ENCODE data around the gene INPP1. TPM values are rescaled to one million over a fixed set of nuclear protein-coding genes. Genes with fewer than 3 reads are reported as not detected.

The INPP1 gene
- total and polyA plus RNA-seq, 2 donors = 21.5 to 22.3 TPM

DNA sequence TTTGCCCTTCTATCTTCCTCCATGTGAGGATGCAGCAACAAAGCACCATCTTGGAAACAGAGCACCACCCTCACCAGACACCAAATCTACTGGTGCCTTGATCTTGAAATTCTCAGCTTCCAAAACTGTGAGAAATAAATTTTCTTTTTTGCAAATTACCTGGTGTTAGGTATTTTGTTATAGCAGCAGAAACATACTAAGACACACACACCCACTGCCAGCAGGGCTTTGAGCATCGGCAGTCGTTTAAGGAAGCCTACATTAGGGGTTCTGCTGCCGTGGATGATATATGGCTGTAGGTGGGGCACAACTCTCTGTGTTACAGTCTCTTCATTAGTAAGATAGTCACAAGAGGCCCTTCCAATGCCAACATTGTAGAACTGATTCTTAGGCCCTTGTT, 44.0 kb downstream of the INPP1 start:
- H3K36me3 ChIP-seq (ENCODE audit: insufficient read depth) = no peaks in the 10 kb centered on the region
- WGBS = 87% methylated on average over 3 of the region's 3 CpGs
- no peak for DNase-seq (ENCODE audit: extremely low spot score)

DNA sequence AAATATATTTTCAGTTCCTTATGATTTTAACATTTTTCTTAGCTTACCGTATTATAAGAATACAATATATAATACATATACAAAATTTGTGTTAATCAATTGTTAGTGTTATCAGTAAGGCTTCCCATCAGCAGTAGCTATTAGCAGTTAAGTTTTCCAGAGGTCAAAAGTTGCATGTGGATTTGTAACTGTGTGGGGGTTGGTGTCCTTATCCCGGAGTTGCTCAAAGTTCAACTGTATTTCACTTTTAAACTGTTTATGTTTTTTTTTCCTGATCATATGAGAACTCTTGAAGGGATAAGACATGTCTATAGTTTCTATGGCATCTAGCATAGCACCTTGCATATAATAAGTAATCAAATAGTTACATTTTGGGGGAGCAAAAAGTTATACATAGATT, 52.9 kb downstream of the INPP1 start:
- H3K36me3 ChIP-seq (ENCODE audit: insufficient read depth) = no peaks in the 10 kb centered on the region
- no peaks in the 10 kb centered on the region for H3K4me1 ChIP-seq (ENCODE audit: insufficient read depth)
- 72% methylated on average over 2 of the region's 2 CpGs for WGBS
- no peak overlapping the region for H3K4me3 ChIP-seq (ENCODE audit: low read depth, low read length)
- DNase-seq (ENCODE audit: extremely low spot score) = no peak
- no peak overlapping the region for H3K27ac ChIP-seq (ENCODE audit: low read depth)

More for the DNA sequence above, 44.0 kb downstream of the INPP1 start:
- no peak overlapping the region for H3K27ac ChIP-seq (ENCODE audit: low read depth)
- no peaks in the 10 kb centered on the region for H3K4me1 ChIP-seq (ENCODE audit: insufficient read depth)
- no peak overlapping the region for H3K4me3 ChIP-seq (ENCODE audit: low read depth, low read length)

DNA sequence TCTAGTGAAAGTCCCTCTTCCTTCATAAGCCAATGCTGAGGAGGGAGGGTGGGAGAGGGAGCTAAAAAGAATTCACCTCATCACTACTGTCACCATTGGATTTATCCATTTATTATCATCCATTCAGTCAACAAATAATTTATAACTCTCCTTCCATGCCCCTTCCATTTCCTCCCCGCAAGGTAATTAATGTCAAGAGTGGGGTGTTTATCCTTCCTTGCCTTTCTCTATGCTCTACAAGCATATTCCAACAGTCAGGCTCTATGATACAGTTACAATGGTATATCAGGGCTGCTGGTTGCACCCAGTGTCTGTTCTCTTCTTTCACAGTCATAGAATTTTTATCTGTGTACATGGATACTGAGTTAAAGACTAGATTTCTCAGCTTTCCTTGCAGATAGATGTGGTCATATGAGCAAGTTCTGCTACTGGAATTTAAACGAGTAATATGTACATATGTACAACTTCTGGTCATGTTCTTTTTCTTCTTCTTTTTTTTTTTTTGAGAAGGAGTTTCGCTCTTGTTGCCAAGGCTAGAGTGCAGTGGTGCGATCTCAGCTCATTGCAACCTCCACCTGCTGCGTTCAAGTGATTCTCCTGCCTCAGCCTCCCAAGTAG, 59.7 kb downstream of the INPP1 start:
- no peak for DNase-seq (ENCODE audit: extremely low spot score)
- Histone ChIP-seq H3K36me3 (ENCODE audit: insufficient read depth) (no peaks in the 10 kb centered on the region), H3K4me1 (ENCODE audit: insufficient read depth) (no peaks in the 10 kb centered on the region), H3K27ac (ENCODE audit: low read depth) (no peak overlapping the region), H3K4me3 (ENCODE audit: low read depth, low read length) (no peak overlapping the region)
- 63% methylated on average over 5 of the region's 5 CpGs for WGBS

DNA sequence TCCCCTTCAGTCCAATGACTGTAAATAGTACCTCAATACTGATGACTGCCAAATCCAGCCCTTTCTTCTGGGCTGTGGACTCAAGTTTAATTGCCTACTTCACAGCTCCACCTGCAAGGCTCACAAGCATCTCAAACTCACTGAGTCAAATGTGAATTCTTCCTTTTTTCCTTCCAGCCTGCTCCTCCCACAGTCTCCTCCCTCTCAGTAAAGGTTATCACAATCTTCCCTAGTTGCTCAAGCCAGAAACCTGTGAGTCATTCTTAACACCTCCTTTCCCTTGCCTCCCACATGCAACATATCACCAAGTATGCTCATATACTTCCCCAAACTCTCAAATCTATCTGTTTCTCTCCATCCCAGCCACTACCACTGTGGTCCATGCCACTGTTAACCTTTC, 61.1 kb downstream of the INPP1 start:
- no peaks in the 10 kb centered on the region for H3K4me1 ChIP-seq (ENCODE audit: insufficient read depth)
- H3K27ac ChIP-seq (ENCODE audit: low read depth) = no peak overlapping the region
- no peak for DNase-seq (ENCODE audit: extremely low spot score)
- no peaks in the 10 kb centered on the region for H3K36me3 ChIP-seq (ENCODE audit: insufficient read depth)
- no peak overlapping the region for H3K4me3 ChIP-seq (ENCODE audit: low read depth, low read length)

DNA sequence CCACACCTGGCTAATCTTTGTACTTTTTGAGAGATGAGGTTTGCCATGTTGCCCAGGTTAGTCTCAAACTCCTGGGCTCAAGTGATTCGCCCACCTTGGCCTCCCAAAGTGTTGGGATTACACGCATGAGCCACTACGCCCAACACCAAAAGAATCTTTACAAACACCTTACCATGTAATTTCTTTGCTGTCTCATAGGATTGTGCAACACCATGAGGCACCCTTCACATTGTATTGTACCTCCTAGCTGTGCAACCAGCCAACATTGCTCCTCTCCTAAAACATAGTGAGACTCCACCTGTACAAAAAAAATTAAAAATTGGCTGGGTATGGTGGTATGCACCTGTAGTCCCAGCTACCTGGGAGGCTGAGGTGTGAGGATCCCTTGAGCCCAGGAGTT, 61.7 kb downstream of the INPP1 start:
- no peak overlapping the region for H3K4me3 ChIP-seq (ENCODE audit: low read depth, low read length)
- no peaks in the 10 kb centered on the region for H3K36me3 ChIP-seq (ENCODE audit: insufficient read depth)
- no peaks in the 10 kb centered on the region for H3K4me1 ChIP-seq (ENCODE audit: insufficient read depth)
- H3K27ac ChIP-seq (ENCODE audit: low read depth) = no peak overlapping the region
- no peak for DNase-seq (ENCODE audit: extremely low spot score)
- 93% methylated on average over 3 of the region's 3 CpGs for WGBS

DNA sequence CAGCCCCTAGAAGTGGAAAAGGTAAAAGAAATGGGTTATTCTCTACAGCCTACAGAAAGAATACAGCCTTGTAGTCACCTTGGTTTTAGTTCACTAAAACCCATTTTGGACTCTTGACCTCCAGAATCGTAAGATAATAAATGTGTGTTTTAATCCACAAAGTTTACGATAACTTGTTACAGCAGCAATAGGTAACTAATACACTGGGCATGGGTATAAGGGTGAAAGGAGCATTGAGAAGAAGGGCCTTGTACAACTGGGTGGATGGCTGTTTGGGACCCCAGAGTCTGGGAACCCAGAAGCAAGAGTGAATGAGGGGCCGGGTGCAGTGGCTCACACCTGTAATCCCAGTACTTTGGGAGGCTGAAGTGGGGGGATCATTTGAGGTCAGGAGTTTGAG, 62.6 kb downstream of the INPP1 start:
- Histone ChIP-seq H3K27ac (ENCODE audit: low read depth) (no peak overlapping the region), H3K4me1 (ENCODE audit: insufficient read depth) (no peaks in the 10 kb centered on the region), H3K4me3 (ENCODE audit: low read depth, low read length) (no peak overlapping the region), H3K36me3 (ENCODE audit: insufficient read depth) (no peaks in the 10 kb centered on the region)
- DNase-seq (ENCODE audit: extremely low spot score) = no peak
- 97% methylated on average over 3 of the region's 3 CpGs for WGBS

DNA sequence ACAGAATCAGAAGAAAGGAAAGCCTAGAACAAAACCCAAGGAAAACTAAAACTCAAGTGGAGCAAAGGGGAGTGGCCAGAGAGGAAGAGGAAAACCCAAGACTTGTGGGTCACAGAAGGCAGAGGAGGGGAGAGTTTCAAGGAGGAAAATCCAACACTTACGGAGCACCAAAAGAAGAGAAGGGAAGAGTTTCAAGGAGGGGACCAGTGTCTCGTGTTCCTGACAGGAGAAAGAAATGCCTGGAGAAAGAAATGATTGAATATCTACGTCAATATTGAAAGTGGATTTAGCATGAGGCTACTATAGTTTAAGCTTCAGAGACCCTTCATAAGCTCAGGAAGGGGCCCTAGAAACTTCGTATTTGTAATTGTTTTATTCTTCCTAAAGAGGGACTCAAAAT, 63.4 kb downstream of the INPP1 start:
- DNase-seq (ENCODE audit: extremely low spot score) = no peak
- Histone ChIP-seq H3K4me1 (ENCODE audit: insufficient read depth) (no peaks in the 10 kb centered on the region), H3K36me3 (ENCODE audit: insufficient read depth) (no peaks in the 10 kb centered on the region), H3K27ac (ENCODE audit: low read depth) (no peak overlapping the region), H3K4me3 (ENCODE audit: low read depth, low read length) (no peak overlapping the region)
- 94% methylated on average over 4 of the region's 4 CpGs for WGBS

DNA sequence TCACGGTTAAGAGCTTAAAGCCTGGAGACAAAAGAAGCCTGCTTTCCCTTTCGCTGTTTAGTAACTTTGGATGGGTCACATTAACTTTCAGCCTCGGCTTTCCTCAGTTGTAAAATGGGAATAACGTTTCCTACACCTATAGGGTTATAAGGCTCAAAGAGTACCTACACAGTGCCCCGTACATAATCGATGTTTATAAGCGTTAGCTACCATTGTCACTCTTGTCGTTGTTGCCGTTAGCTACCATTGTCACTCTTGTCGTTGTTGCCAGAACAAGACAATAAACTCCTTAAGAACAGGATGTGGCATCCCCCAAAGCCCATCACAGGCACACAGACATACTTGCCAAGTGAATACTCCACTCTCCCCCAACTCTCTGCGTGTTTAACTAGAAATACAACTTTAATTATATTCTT, 63.9 kb downstream of the INPP1 start:
- Histone ChIP-seq H3K27ac (ENCODE audit: low read depth) (no peak overlapping the region), H3K4me3 (ENCODE audit: low read depth, low read length) (no peak overlapping the region), H3K36me3 (ENCODE audit: insufficient read depth) (no peaks in the 10 kb centered on the region), H3K4me1 (ENCODE audit: insufficient read depth) (no peaks in the 10 kb centered on the region)
- 55% methylated on average over 11 of the region's 11 CpGs for WGBS
- no peak for DNase-seq (ENCODE audit: extremely low spot score)

DNA sequence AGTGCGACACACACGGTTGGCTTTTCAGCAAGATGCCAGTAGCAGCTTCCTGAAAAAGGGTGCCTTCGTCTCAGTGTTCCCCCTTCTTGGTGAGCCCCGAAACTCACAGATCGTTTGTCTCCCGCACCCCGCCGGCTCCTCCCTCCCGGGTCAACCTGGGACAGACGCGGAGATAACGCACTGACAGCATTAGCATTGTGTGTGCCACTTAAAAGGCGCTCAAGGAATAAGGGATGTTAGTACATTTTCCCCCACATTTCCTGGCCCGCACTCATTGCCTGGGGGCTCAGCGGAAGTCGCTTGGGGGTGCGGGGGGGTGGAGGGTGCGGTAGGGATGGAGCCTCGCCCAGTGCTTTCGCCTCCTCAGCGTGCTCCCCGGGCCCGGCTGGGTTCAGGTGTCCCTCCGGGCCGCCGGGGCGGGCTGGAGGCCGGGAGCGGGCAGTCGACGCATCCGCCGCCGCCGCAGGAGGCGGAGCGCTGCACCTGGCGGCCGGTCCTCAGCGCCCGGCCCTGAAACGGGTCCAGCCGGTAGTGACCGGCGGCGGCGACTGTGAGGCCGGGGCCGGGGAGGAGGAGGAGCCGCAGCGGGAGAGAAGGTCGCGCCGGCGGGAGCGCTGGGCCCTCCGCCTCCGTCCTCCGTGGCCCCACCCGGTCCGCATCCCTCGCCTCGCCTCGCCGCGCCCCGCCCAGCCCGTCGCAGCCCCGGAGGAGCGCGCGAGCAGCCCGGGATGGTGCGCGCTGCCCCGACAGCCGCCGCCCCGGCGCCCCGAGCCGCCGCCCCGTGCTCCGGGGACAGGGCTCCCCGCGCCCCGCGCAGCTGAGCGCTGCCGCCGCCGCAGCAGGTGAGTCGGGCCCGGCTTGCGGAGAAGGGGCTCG, 64.5 kb downstream of the INPP1 start, which contains the start of gene MFSD6:
Gene MFSD6, plus strand, starts transcription at position 694 of the 876 bp plus-strand sequence. CDS start 27,675 bp downstream, outside the sequence.
- 3% methylated on average over 97 of the region's 98 CpGs for WGBS
- no peak for DNase-seq (ENCODE audit: extremely low spot score)
- H3K4me1 ChIP-seq (ENCODE audit: insufficient read depth) = no peaks in the 10 kb centered on the region
- H3K27ac ChIP-seq (ENCODE audit: low read depth) = peak within 1 kb of the TSS; percentile 81
- H3K4me3 ChIP-seq (ENCODE audit: low read depth, low read length) = peak within 1 kb of the TSS; percentile 87
- H3K36me3 ChIP-seq (ENCODE audit: insufficient read depth) = no peaks in the 10 kb centered on the region

DNA sequence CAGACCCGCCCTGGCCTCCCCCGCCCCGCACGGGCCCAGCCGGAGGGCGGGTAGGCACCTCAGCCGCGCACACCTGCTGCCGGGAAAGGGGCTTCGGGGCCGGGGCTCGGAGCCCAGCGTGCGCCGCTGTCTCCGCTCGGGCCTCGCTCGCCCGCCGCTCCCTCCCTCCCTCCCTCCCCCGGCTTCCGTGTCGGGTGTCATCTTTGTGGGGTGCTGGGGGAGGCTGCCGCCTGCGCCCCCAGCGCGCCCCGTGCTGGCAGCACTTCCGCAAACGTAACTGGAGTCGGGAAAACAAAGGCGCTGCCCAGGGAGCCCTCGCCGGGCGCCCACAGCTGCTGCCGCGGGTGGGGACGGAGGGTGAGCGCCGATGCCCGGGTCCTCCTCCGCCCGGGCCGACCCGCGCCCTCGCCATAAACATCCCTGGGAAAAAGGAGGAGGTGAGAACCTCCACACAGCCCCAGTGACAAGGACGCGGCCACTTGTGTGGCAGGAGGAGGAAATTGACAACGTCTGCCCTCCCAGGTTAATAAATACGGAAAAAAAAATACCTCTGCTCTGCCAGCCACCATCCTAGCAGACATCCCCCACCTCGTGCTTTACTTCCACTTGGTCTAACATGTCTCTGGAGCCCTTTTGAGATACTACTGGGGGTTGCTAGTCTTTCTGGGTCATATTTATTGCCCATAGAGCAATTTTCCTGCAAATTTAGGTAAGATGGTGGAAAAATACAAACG, 65.3 kb downstream of the INPP1 start:
- no peaks in the 10 kb centered on the region for H3K4me1 ChIP-seq (ENCODE audit: insufficient read depth)
- H3K36me3 ChIP-seq (ENCODE audit: insufficient read depth) = no peaks in the 10 kb centered on the region
- no peak for DNase-seq (ENCODE audit: extremely low spot score)
- peak overlapping the region; percentile 81 for H3K27ac ChIP-seq (ENCODE audit: low read depth)
- peak overlapping the region; percentile 87 for H3K4me3 ChIP-seq (ENCODE audit: low read depth, low read length)
- WGBS = 2% methylated on average over 54 of the region's 54 CpGs

DNA sequence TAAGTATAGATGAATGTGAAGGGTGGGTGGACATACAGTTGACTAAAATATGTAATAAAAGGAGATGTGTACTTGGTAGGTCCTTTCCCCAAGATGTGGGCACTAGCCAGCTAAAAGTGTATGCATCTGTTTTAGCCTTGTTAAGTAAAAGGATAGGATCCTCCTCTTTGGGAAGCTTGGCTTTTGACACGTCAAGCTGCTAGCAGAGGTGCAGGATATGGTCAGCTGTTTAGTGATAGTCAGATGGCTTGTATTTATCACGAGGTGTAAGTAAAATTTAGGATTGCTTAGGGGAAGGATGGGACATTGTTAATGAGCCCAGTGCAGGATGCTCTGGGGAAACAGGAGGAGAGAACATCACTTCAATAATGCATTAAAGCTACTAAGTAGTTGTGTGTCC, 66.2 kb downstream of the INPP1 start:
- DNase-seq (ENCODE audit: extremely low spot score) = no peak
- Histone ChIP-seq H3K4me1 (ENCODE audit: insufficient read depth) (no peaks in the 10 kb centered on the region), H3K27ac (ENCODE audit: low read depth) (no peak overlapping the region), H3K4me3 (ENCODE audit: low read depth, low read length) (no peak overlapping the region), H3K36me3 (ENCODE audit: insufficient read depth) (no peaks in the 10 kb centered on the region)
- 70% methylated on average over 2 of the region's 2 CpGs for whole genome bisulfite sequencing

DNA sequence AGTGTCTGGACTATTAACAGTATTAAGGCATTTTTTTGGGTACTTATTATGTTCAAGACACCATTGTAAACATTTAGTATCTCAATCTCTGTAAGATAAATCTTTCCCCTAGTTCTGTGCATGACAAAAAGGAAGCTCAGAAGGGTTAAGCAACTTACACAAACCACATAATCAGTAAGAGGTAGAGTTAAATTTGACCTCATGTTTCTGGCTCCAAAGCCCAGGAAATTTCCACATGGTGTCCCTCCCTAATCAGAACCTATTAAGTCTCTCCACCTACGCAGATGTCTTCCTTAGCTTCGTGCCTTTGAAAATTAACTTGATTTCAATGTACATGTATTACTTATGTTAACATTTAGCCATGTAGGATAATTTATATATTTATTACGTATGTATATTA, 66.8 kb downstream of the INPP1 start:
- DNase-seq (ENCODE audit: extremely low spot score) = no peak
- 85% methylated on average over 3 of the region's 3 CpGs for WGBS
- no peaks in the 10 kb centered on the region for H3K36me3 ChIP-seq (ENCODE audit: insufficient read depth)
- no peak overlapping the region for H3K4me3 ChIP-seq (ENCODE audit: low read depth, low read length)
- no peaks in the 10 kb centered on the region for H3K4me1 ChIP-seq (ENCODE audit: insufficient read depth)
- no peak overlapping the region for H3K27ac ChIP-seq (ENCODE audit: low read depth)

DNA sequence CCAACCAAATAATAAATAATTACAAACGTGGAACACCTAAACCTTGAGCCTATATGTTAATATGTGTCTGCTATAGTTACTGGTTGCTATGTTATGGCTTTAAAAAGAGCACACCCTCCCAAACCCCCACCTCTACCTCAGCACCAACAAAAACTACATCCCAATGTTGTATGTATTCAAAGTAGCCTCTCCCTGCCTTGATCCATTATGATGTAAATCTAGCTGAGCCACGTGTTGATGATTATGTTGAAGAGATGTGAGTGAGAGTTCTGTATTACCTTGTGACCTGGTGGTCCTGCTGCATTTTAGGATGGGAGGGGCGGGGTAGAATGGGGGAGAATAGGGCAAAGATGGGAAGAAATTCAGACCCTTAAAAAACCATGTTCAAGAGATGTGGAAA, 69.6 kb downstream of the INPP1 start:
- DNase-seq (ENCODE audit: extremely low spot score) = no peak
- Histone ChIP-seq H3K4me1 (ENCODE audit: insufficient read depth) (no peaks in the 10 kb centered on the region), H3K27ac (ENCODE audit: low read depth) (no peak overlapping the region), H3K4me3 (ENCODE audit: low read depth, low read length) (no peak overlapping the region), H3K36me3 (ENCODE audit: insufficient read depth) (no peaks in the 10 kb centered on the region)
- WGBS = 67% methylated on average over 3 of the region's 3 CpGs

DNA sequence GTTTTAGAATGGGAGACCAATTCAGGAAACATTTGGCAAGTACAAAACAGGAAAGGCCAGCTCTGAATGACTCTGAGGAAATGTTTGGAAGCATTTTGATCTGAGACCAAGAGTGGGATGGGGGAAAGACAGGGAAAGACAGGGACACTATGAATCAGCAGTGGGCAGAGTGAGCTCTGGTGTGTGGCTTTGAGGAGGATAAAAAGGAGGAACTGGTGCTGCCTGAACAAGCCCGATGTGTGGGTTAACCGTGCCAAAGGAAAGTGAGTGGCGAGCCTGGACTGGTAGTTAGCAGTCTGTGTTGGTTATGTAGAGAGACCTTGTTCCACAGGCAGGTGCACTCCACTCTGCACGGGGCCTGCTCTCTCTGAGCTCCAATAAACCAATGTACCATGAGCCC, 70.0 kb downstream of the INPP1 start:
- no peak overlapping the region for H3K4me3 ChIP-seq (ENCODE audit: low read depth, low read length)
- DNase-seq (ENCODE audit: extremely low spot score) = no peak
- no peaks in the 10 kb centered on the region for H3K36me3 ChIP-seq (ENCODE audit: insufficient read depth)
- 74% methylated on average over 4 of the region's 4 CpGs for WGBS
- H3K4me1 ChIP-seq (ENCODE audit: insufficient read depth) = no peaks in the 10 kb centered on the region
- no peak overlapping the region for H3K27ac ChIP-seq (ENCODE audit: low read depth)

Measured in urinary bladder (tissue), 4 donors.